ENCODE results near the gene LSM7.

LSM7 gene

GRCh38 chr19:2361246-2362045, 33.1 kb upstream of the LSM7 start:
- ChIA-PET CTCF (no interaction called here), POLR2A (no interaction called here)
- no peak for DNase-seq (ENCODE audit: extremely low spot score)

DNA sequence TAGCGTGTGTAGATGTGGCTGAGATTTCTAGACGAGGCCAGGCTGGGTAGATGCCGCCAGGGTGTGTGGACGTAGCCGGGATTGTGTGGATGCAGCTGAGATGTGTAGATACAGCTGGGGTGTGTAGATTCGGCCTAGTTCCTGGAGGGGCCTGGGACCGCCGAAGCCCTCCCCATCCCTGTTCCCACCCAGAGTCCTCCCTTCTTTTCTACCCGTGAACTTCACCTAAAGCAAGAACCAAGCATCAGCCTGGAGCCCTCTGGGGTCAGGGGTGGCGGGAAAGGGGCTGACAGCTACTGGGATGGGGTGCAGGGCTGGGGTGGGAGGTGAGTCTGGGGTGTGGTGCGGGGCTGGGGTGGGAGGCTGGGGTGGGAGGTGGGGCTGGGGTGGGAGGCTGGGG, 32.4 kb upstream of the LSM7 start:
- ChIA-PET CTCF (no interaction called here), POLR2A (no interaction called here)
- no peak for DNase-seq (ENCODE audit: extremely low spot score)
- TF ChIP-seq ARNT (IDR thresholded peaks at IDR 0.05) (no peak), ELF4 (IDR thresholded peaks at IDR 0.05) (no peak)

More at GRCh38 chr19:2361246-2362045, 33.1 kb upstream of the LSM7 start:
- TF ChIP-seq ARNT (IDR thresholded peaks at IDR 0.05) (no peak), ELF4 (IDR thresholded peaks at IDR 0.05) (no peak), FOXM1 (IDR thresholded peaks at IDR 0.05; ENCODE audit: borderline replicate concordance) (no peak), FOXK2 (IDR thresholded peaks at IDR 0.05) (no peak)
- TF ChIP-seq, protein P1, sequence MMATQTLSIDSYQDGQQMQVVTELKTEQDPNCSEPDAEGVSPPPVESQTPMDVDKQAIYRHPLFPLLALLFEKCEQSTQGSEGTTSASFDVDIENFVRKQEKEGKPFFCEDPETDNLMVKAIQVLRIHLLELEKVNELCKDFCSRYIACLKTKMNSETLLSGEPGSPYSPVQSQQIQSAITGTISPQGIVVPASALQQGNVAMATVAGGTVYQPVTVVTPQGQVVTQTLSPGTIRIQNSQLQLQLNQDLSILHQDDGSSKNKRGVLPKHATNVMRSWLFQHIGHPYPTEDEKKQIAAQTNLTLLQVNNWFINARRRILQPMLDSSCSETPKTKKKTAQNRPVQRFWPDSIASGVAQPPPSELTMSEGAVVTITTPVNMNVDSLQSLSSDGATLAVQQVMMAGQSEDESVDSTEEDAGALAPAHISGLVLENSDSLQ (IDR thresholded peaks at IDR 0.05): no peak

DNA sequence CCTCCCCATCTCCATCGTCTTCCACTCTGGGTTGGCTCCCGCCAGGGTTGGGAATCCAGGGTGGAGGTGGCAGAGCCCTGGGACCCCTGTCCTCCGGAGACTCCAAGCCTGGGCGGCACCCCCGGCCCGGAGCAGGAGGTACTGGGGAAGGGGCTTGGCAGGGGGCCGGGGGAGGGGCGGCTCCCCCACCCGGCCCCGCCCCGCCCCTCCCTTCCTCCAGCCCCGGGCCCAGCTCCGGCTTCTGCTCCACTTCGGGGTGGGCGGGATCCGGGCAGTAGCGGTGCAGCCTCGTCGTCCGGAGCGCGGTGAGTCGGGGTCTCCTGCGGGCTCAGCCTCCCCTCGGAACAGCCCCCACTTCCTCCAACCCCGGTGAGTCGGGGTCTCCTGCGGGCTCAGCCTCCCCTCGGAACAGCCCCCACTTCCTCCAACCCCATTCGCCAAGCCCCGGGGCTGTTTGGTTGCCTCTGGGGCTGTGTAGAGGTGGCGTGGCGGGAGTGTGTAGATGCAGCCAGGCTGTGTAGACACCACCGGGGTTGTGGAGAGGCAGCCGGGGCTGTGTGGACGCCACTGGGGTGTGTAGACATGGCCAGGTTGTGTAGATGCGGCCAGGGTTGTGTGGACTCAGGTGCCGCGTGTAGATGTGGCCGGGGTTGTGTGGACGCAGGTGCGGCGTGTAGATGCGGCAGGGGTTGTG, 31.8 kb upstream of the LSM7 start, which contains the start of gene TMPRSS9:
Gene TMPRSS9 (plus strand): TSS at position 274 of the 694 bp plus-strand sequence. CDS start 29,521 bp downstream, outside the sequence.
- TF ChIP-seq L3MBTL2 (conservative IDR thresholded peaks at IDR 0.05) (no peak), FOXK2 (IDR thresholded peaks at IDR 0.05) (no peak), SUZ12 (IDR thresholded peaks at IDR 0.05) (no peak), LEF1 (IDR thresholded peaks at IDR 0.05; ENCODE audit: borderline replicate concordance) (no peak), ARNT (IDR thresholded peaks at IDR 0.05) (no peak)
- TF ChIP-seq, protein P1 (IDR thresholded peaks at IDR 0.05): no peak
- ChIA-PET POLR2A (no interaction called here), CTCF (no interaction called here)
- DNase-seq (ENCODE audit: extremely low spot score): no peak

DNA sequence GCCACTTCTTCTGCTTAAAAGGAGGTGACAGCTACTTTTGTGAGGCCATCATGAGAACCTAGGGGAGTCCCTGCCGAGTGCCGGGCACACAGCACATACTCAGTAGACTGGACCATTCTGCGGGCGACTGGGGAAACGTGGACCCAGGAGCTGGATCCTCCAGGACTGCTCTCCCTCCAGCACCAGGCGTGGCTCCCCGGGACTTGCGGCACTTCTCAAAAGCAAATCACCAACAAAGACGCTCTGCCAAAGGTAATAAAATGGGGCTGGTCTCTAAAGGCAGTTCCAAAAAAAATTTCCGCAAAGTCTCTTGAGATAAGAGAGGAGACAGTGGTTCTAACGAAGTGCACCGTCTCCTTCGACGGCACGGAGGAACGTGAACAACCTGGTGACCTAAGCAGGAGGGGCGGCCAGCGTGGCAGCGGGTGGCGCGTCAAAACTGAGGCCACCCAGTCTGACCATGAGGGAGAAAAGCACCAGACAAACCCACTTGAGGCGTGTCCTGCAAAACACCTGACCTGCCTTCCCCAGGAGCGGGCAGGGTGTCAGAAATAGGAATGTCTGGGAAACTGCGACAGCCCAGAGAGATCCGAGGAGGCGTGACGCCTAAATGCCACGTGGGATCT, 30.3 kb upstream of the LSM7 start:
- CTCF ChIA-PET: interaction anchor here (0.6 kb wide), 1 partner anchor 33 kb away, joined by 3 read pairs; no protein-coding TSS in a partner anchor
- POLR2A ChIA-PET: no interaction called here

GRCh38 chr19:2357279-2358206, 29.2 kb upstream of the LSM7 start:
- DNase-seq (ENCODE audit: extremely low spot score): no peak
- ChIA-PET CTCF (interaction anchor here (0.6 kb wide), 1 partner anchor 32 kb away, joined by 3 read pairs; no protein-coding TSS in a partner anchor), POLR2A (no interaction called here)
- no peak for TF ChIP-seq SUZ12 (IDR thresholded peaks at IDR 0.05)
- TF ChIP-seq HDGF (IDR thresholded peaks at IDR 0.05; ENCODE audit: borderline replicate concordance): no peak
- TF ChIP-seq LEF1 (IDR thresholded peaks at IDR 0.05; ENCODE audit: borderline replicate concordance): no peak
- TF ChIP-seq SP1 (IDR thresholded peaks at IDR 0.05): no peak
- TF ChIP-seq ZNF384 (IDR thresholded peaks at IDR 0.05): no peak
- TF ChIP-seq NFRKB (IDR thresholded peaks at IDR 0.05): no peak
- no peak for TF ChIP-seq ELF4 (IDR thresholded peaks at IDR 0.05)
- TF ChIP-seq, protein P1 (IDR thresholded peaks at IDR 0.05): no peak
- TF ChIP-seq CTBP1 (IDR thresholded peaks at IDR 0.05; ENCODE audit: borderline replicate concordance): no peak
- no peak for TF ChIP-seq FOXA1 (IDR thresholded peaks at IDR 0.05)

More for the DNA sequence above, 30.3 kb upstream of the LSM7 start:
- TF ChIP-seq FOXK2 (IDR thresholded peaks at IDR 0.05) (no peak), ARNT (IDR thresholded peaks at IDR 0.05) (no peak), NFRKB (IDR thresholded peaks at IDR 0.05) (no peak), SUZ12 (IDR thresholded peaks at IDR 0.05) (no peak), LEF1 (IDR thresholded peaks at IDR 0.05; ENCODE audit: borderline replicate concordance) (no peak), L3MBTL2 (conservative IDR thresholded peaks at IDR 0.05) (no peak), SP1 (IDR thresholded peaks at IDR 0.05) (no peak)
- DNase-seq (ENCODE audit: extremely low spot score): no peak

- TF ChIP-seq BHLHE40 (IDR thresholded peaks at IDR 0.05; ENCODE audit: borderline replicate concordance) (no peak), TARDBP (IDR thresholded peaks at IDR 0.05) (no peak), FOXM1 (IDR thresholded peaks at IDR 0.05; ENCODE audit: borderline replicate concordance) (no peak), HDGF (IDR thresholded peaks at IDR 0.05; ENCODE audit: borderline replicate concordance) (no peak), ELF4 (IDR thresholded peaks at IDR 0.05) (no peak), FOXK2 (IDR thresholded peaks at IDR 0.05) (no peak), SUZ12 (IDR thresholded peaks at IDR 0.05) (no peak), ZNF384 (IDR thresholded peaks at IDR 0.05) (no peak), SP1 (IDR thresholded peaks at IDR 0.05) (no peak), L3MBTL2 (conservative IDR thresholded peaks at IDR 0.05) (no peak), ARNT (IDR thresholded peaks at IDR 0.05) (no peak), FOXA1 (IDR thresholded peaks at IDR 0.05) (no peak), CTBP1 (IDR thresholded peaks at IDR 0.05; ENCODE audit: borderline replicate concordance) (no peak), NFRKB (IDR thresholded peaks at IDR 0.05) (no peak), LEF1 (IDR thresholded peaks at IDR 0.05; ENCODE audit: borderline replicate concordance) (no peak)
- TF ChIP-seq, protein P1 (IDR thresholded peaks at IDR 0.05): no peak
- CTCF ChIA-PET: no interaction called here
- DNase-seq (ENCODE audit: extremely low spot score): no peak
- POLR2A ChIA-PET: no interaction called here
Observed at GRCh38 chr19:2356036-2356646, 27.8 kb upstream of the LSM7 start.

All from HEK293T (cell line).